ENCODE measurements around the gene CD47.

Gene CD47

DNA sequence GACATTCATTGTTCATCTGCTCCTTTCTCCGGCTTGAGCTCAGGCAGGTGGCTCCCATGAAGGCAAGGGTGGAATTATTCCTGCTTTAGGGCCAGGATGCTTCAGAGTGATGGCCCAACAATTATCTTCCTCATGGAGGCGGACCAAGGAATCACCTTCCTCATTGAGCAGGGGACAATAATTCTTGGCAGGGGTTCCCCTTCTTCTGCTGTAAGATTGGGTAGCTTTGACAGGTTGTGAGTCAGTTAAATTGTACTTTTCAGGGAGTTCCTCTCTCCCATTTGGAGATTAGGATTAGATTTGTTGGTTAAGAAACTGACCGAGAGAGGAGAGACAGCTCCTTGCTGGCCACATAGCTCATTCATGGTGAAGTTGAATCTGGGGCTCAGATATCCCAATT lies 31.4 kb upstream of the CD47 start:
- no peak overlapping the region for H3K4me3 ChIP-seq (ENCODE audit: low read length)
- H4K20me1 ChIP-seq (ENCODE audit: insufficient read depth, low read length) = no peaks in the 10 kb centered on the region
- H3K4me2 ChIP-seq (ENCODE audit: low read length) = no peak overlapping the region
- TF ChIP-seq, protein P1, sequence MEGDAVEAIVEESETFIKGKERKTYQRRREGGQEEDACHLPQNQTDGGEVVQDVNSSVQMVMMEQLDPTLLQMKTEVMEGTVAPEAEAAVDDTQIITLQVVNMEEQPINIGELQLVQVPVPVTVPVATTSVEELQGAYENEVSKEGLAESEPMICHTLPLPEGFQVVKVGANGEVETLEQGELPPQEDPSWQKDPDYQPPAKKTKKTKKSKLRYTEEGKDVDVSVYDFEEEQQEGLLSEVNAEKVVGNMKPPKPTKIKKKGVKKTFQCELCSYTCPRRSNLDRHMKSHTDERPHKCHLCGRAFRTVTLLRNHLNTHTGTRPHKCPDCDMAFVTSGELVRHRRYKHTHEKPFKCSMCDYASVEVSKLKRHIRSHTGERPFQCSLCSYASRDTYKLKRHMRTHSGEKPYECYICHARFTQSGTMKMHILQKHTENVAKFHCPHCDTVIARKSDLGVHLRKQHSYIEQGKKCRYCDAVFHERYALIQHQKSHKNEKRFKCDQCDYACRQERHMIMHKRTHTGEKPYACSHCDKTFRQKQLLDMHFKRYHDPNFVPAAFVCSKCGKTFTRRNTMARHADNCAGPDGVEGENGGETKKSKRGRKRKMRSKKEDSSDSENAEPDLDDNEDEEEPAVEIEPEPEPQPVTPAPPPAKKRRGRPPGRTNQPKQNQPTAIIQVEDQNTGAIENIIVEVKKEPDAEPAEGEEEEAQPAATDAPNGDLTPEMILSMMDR (IDR thresholded peaks at IDR 0.05; ENCODE audit: low read depth, low read length) = no peak
- no peak for TF ChIP-seq EZH2phosphoT487 (IDR thresholded peaks at IDR 0.05; ENCODE audit: low read depth)
- H3K9ac ChIP-seq (ENCODE audit: low read length) = no peak overlapping the region
- no peaks in the 10 kb centered on the region for H3K9me3 ChIP-seq (ENCODE audit: insufficient read depth, low read length)
- no peaks in the 10 kb centered on the region for H3K36me3 ChIP-seq (replicated peaks; ENCODE audit: low read depth, low read length)
- H3K4me1 ChIP-seq (ENCODE audit: low read length) = peaks cover 44% of the 10 kb centered on the region
- peaks cover 23% of the 10 kb centered on the region for H3K27me3 ChIP-seq (ENCODE audit: low read depth, low read length)
- H2AFZ ChIP-seq (ENCODE audit: low read depth, low read length) = no peak overlapping the region
- H3K27ac ChIP-seq (ENCODE audit: low read length) = no peak overlapping the region
- H3K79me2 ChIP-seq (ENCODE audit: low read length) = peaks cover 10% of the 10 kb centered on the region

DNA sequence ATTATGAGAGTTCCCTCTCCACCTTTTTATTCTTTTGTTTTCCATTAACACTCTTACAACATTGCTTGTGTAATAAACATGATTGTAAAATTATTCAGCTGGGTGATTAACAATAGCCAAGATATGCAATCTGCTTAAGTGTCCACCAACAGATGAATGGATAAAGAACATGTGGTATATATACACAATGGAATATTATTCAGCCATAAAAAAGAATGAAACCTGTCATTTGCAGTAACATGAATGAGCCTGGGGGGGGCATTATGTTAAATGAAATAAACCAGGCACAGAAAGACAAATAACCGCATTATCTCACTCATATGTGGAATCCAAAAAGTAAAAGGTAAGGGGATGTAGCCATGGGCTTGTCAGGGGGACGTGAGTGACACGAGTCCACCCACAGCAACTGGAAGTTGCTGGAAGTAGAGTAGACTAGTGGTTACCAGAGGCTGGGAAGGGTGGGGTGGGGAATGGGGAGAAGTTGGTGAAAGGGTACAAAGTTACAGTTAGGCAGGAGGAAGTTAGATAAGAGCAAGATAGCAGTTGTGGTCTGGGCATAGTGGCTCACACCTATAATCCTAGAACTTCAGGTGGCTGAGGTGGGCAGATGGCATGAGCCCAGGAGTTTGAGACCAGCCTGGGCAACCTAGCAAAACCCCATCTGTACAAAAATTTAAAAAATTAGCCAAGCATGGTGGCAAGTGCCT lies 28.7 kb upstream of the CD47 start:
- Histone ChIP-seq H3K79me2 (ENCODE audit: low read length) (no peaks in the 10 kb centered on the region), H2AFZ (ENCODE audit: low read depth, low read length) (no peak overlapping the region), H3K27ac (ENCODE audit: low read length) (no peak overlapping the region), H3K9me3 (ENCODE audit: insufficient read depth, low read length) (no peaks in the 10 kb centered on the region), H3K4me1 (ENCODE audit: low read length) (peaks cover 23% of the 10 kb centered on the region), H3K9ac (ENCODE audit: low read length) (no peak overlapping the region), H3K4me3 (ENCODE audit: low read length) (no peak overlapping the region), H3K27me3 (ENCODE audit: low read depth, low read length) (peaks cover 23% of the 10 kb centered on the region), H4K20me1 (ENCODE audit: insufficient read depth, low read length) (no peaks in the 10 kb centered on the region), H3K4me2 (ENCODE audit: low read length) (no peak overlapping the region), H3K36me3 (replicated peaks; ENCODE audit: low read depth, low read length) (no peaks in the 10 kb centered on the region)
- TF ChIP-seq EZH2phosphoT487 (IDR thresholded peaks at IDR 0.05; ENCODE audit: low read depth) = no peak
- TF ChIP-seq, protein P1 (IDR thresholded peaks at IDR 0.05; ENCODE audit: low read depth, low read length) = no peak

DNA sequence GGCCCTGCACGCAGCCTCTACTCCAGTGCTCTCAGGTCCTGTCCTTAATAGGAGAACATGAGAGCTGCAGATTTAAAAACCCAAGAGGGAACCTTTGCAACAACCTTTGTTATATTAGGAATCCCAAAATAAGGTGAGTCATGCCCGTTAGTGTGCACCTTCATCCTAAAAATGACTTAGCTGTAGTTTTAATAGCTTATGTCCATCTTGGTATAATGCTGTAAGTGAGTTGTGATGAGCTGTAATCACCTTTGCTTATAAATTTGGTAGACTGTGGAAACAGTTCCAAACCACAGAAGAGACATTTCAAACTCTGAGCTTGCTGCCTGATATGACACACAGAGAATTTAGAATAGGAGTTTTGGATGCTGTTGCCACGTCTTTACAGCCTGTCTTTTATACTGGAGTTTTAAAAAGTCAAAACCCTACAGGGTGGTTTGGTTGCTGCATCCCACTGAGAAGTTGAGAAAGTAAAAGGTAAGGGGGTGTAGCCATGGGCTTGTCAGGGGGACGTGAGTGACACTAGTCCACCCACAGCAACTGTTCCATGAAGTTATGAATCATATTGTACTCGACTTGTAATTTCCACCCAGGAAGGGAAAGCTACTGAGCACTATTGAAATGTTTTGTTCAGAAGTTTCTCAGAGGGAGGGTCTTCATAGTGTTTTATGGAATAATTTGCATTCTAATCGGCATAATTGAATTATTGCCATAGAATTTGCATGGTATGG lies 27.4 kb upstream of the CD47 start:
- Histone ChIP-seq H3K27ac (ENCODE audit: low read length) (no peak overlapping the region), H3K27me3 (ENCODE audit: low read depth, low read length) (peaks cover 21% of the 10 kb centered on the region), H3K4me2 (ENCODE audit: low read length) (no peak overlapping the region), H4K20me1 (ENCODE audit: insufficient read depth, low read length) (no peaks in the 10 kb centered on the region), H3K79me2 (ENCODE audit: low read length) (no peaks in the 10 kb centered on the region), H3K9me3 (ENCODE audit: insufficient read depth, low read length) (no peaks in the 10 kb centered on the region), H3K9ac (ENCODE audit: low read length) (no peak overlapping the region), H3K4me3 (ENCODE audit: low read length) (no peak overlapping the region), H3K36me3 (replicated peaks; ENCODE audit: low read depth, low read length) (no peaks in the 10 kb centered on the region), H3K4me1 (ENCODE audit: low read length) (peaks cover 12% of the 10 kb centered on the region), H2AFZ (ENCODE audit: low read depth, low read length) (no peak overlapping the region)
- TF ChIP-seq, protein P1 (IDR thresholded peaks at IDR 0.05; ENCODE audit: low read depth, low read length) = no peak
- no peak for TF ChIP-seq EZH2phosphoT487 (IDR thresholded peaks at IDR 0.05; ENCODE audit: low read depth)

DNA sequence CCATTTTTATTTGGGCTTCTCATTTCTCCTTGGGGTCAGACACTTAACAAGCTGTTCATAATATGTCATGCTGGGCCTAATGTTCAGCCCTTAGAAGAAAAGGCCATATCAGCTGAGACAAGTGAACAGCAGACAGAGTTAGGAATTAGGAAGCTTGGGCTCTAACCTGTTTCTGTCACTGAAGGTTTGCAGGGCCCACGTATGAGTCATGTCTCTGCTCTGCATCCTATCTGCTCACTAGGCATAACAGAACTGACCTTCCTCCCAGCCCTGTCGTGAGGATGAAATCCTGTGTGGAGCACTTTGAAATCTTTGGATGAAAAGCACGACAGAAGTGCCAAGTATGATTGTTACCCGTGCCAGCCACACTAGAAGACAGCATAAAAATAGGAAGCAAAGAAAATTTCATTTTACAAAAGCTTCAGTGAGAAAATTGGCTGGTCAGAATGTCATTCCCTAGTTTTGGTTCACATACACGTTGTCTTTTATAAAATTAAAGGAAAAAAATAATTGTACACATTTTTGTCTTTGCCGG lies 26.5 kb upstream of the CD47 start:
- no peak overlapping the region for H3K27ac ChIP-seq (ENCODE audit: low read length)
- H3K27me3 ChIP-seq (ENCODE audit: low read depth, low read length) = peaks cover 13% of the 10 kb centered on the region; the same call in 1 of the 2 replicates
- H2AFZ ChIP-seq (ENCODE audit: low read depth, low read length) = no peak overlapping the region
- H3K4me2 ChIP-seq (ENCODE audit: low read length) = no peak overlapping the region
- no peak overlapping the region for H3K4me3 ChIP-seq (ENCODE audit: low read length)
- no peaks in the 10 kb centered on the region for H3K9me3 ChIP-seq (ENCODE audit: insufficient read depth, low read length)
- H4K20me1 ChIP-seq (ENCODE audit: insufficient read depth, low read length) = no peaks in the 10 kb centered on the region
- no peaks in the 10 kb centered on the region for H3K79me2 ChIP-seq (ENCODE audit: low read length)
- H3K36me3 ChIP-seq (replicated peaks; ENCODE audit: low read depth, low read length) = no peaks in the 10 kb centered on the region
- TF ChIP-seq, protein P1 (IDR thresholded peaks at IDR 0.05; ENCODE audit: low read depth, low read length) = no peak
- no peak for TF ChIP-seq EZH2phosphoT487 (IDR thresholded peaks at IDR 0.05; ENCODE audit: low read depth)
- no peak overlapping the region for H3K9ac ChIP-seq (ENCODE audit: low read length)
- 0 out of 2 replicates have a peak, but pooled peaks cover 4% of the 10 kb centered on the region for H3K4me1 ChIP-seq (ENCODE audit: low read length)

Data from OCI-LY3 (cell line).